Dermis blood vessel endothelial cell (primary cell): ENCODE data around the gene HPD. TPM values are rescaled to one million over a fixed set of nuclear protein-coding genes. Genes with fewer than 3 reads are reported as not detected.
"Not testable (repeated sequence)": the region's sequence is repeated elsewhere in the genome, so short reads cannot be mapped to it uniquely, and the experiment has no call there.

Source experiments
- DNase-seq: peaks from one replicate; pipeline ENCODE4 v3.0.0; 2010
- total RNA-seq: library from RNA; depleted of rRNA; stranded (reverse); fragments of >200 nt; gene quantifications from 2 replicates; pipeline ENCODE4 v1.2.3, GENCODE V29; 2014

HPD gene
- total RNA-seq, 1 donor from 2014 or later, result not detected

DNA sequence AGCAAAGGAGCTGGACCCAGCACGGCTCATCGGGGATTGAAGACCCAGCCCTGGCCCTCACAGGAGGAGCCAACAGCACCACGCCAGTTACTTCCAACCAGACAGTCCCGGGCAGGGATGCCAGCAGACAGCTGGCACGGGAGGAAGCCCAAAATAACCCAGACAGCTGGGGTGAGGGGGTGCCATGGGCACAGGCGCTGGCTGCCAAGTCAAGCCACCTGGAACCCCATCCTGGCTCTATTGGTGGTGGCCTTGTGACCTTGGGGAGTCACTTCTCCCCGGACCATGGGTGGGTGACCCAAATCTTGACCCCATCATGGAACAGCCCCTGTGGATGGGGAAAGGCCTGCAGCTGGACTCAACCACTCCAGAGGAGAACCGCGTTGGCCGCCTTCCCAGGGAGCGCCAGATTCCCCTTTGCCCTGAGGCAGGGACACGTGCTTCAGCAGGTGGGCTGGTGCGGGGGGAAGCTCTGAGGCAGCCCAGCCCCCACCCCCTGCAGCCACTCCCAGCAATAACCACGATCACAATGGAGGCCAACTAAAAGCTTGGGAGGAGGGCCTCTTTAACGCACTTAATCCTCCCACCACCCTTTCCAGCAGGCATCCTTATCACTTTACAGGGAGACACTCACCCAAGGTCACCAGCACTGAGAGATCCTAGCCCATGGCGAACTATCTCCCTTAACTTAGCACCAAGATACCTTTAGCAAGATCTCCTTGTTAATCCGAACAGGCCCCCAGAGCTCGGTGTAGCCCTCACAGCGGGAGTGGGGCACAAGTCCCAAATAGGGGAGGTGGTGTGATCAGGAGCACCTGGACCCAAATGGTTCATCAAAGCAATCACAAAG lies 60.5 kb downstream of the HPD start:
- DNase-seq, result peak; percentile 64

DNA sequence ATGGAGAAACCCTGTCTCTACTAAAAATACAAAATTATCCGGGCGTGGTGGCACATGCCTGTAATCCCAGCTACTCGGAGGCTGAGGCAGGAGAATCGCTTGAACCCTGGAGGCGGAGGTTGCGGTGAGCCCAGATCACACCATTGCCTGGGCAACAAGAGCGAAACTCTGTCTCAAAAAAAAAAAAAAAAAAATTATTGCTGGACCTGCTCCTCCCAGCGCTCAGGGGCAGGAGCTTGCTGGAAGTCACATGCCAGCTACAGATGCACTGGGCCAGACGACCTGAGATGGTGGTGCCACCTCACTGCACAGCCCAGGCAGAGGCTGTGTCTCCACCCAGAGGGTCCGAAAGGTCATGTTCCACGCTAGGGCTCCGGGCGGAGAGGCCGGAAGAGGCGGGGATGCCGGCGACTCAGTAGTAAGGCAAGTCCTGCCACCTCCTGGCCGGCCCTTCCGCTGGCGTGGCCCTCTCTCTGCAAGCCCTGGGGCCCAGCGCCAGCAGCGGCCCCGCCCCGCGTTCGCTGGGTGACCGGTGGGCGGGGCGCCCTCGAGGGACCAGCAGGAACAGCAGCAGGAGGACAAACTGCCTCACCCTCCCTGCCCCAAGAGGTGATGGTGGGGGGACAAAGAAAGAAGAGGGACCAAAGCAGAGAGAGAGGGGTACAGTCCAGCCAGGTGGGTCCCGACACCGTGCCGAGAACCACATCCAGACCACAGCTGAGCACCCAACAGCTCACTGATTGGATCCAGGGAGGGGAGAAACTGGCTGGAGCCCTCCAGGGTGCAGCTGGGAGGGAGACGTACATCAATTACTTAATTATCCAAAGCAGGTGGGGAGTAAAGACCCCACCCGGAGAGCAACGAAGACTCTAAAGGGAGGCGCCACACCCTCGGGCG lies 61.6 kb downstream of the HPD start:
- peak; percentile 87 for DNase-seq

DNA sequence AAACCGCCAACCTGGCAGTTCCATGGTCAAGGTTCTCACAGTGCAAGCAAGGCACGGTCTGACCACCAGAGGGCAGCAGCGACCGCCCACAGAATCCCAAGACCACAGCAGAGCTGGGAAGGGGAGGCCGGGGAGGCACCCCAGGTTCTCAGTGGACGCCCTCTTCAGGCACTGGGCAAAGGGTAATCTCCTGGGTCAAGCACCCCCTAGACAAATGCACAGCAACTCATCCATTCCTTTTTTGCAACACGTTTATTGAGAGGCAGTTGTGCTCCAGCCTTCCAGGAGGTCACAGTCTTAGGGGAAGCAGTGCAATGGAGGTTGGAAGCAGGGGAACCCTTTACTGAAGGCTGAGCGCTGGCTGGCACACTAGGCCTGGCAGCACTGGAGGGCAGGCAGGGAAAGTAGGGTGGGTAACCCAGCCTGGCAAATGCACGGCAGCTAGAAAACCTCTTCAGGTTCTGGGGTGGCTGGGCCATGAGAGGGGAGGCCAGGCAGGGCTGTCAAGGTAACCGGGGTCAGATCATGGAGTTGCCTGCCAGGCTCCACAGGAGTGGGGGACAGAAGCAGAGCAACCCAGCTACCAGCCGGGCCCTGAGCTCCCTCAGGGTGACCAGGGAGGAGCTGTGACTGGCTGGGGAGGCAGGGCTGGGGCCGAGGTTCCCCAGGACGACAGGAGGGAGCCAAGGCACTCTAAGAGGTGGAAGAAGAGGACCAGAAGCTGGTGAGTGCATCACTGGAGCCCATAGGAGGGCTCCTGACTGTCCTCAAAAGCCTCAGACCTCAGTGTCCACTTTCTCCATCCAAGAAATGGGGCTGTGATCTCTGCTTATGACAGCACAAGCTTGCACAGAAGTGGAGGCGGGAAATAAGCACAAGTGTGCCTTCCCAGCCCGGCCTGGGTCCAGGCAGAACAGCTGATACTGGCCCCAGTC lies 63.4 kb downstream of the HPD start:
- peak; percentile 94 for DNase-seq

DNA sequence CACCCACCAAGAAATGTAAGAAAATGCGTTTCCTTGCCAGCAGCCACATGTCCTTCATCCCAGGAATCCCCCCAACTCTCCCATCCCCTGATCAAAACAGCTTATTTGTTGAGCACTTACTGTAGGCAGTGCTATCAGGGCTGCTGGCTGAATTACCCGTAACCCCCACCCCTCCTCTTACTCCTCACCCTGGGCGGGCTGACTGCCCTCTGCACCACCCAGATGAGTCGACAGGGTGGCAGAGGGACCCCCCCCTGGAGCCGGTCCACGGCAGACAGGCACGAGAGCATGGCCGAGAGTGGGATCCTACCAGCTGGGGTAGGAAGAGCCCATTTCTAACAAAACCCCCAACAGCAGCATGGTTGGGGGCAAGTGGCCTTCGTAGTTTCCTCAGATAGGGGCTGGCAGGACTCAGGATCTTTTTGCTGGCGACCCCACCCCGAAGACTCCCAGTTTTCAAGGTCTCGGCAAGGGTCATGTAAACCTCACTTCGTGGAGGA lies 64.1 kb downstream of the HPD start:
- no peak for DNase-seq

DNA sequence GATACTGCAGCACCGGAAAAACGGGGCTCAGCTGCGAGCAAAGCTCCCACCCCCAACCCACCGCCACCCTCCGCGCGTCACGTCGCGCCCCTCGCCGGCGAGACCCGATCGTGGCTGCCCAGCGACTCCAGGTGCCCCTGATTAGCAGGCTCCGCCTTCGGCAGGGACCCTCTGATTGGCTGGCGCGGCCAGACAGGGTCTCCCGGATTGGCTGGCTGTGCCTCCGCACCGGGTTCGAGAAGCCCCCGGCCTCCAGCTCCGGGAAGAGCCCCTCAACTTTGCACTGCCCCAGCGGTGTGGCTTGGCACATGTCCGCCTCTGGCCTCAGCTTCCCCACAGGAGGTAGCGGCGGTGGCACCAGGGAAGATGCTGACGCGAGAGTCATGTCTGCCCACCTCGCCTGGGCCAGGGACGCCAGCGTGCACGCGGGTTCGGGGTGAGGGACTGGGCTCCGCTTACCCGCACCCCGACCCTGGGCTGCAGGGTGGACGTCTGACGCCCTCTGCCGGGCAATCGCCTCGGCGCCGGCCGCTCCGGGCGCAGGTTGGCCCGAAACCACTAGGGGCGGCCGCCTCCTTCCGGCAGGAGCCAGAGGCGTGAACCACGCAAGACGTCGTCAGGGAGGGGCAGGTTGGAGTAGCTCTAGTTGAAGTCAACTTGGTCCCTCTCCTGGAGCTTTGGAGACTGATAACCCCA lies 64.7 kb downstream of the HPD start:
- peak; percentile 94 for DNase-seq

DNA sequence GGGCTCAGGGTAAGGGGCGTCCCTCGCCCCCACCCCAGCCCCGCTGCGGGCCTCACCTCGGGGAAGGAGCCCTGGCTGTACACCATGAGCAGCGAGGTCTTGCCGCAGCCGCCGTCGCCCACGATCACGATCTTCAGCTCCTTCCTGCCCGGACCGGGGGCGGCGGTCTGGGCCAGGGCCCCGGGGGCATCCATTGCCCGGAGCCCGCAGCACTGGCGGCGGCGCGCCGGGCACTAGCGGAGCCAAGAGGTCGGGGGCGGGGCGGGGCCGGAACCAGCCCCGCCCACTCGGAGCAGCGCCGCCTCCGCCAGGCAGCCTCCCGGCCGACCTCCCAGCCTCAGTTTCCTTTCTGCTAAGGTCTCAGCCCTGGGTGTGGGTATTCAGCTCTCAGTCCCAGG lies 65.2 kb downstream of the HPD start, which contains the start of gene RHOF:
Gene RHOF, minus strand, starts transcription at position 249 of the 398 bp plus-strand sequence. Its CDS starts 55 bp downstream, at position 194.
- DNase-seq, result peak; percentile 30

DNA sequence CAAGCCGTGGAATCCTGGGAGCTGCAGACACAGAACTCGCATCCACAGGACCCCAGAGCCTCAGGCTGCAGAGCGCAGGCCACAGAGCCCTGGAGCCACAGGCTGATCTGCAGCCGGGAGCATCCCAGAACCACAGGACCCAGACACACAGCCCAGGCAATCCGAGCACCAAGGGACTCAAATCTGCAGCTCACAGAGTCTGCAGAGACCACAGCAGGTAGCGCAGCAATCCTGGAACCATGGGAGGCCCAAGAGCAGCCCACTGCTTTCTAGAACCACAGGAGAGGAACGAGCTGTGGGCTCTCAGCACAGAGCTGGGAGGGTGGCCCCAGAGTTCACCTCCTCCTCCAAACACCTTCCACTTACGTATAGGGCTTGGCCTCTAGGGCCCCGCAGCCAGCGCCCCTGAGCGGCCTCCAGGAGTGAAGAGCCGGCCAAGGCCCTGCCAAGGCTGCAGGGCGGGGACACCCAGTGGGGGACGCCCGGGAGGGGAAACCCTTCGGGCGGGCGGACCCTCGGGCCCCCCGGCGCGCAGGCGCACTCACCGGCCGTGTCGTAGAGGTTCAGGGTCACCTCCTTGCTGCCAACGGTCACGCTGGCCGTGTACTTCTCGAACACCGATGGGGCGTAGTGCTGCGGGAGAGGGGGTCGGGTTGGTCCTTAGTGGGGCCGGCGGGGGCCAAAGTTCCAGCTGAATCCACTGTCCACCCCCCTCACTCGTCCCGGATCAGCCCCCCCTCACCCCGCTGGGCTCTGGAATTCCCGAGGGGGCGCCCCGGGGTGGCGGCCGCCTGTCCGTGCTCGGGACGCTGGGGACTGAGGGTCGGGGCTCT lies 65.8 kb downstream of the HPD start:
- DNase-seq, result no peak

DNA sequence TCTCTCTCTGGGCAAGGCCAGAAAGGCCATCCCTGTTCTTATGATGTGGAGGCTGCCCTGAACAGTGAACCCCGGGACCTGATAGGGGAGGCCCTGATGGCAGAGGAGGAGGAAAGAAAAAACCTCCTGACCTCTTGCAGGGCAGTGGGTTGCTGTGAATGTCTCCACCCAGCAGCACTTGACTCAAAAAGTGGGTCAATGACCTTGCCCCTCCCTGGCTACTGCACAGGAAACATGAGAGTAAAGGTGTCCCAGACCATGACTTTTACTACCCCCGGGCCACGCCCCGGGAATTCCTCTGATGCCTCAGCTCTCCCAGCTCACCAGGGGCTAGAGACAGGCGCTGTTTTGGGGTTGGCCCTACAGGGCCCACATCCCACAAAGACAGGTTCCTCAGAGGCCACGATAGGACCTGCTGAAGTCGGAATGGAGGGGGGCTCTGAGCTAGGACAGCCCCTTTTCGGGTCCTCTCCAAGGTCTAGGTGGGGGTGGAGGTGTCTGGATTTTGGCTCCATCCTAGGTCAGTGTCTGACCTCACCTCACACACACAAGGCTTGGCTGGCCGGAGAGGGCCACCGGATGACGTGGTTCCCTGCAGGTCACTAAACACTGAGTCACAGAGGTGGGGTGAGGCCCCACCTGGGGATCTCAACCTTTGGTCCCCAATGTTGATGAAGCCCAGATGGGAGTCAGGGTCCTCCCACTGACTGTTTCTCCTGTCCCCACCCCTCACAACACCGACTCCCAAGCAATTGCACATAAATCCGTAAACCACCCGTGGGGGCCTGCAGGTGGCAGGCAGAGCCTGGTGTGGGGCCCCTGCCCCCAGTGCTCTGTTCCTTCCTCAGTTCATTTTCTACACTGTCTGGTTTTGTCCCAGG lies 66.7 kb downstream of the HPD start:
- DNase-seq, result no peak

DNA sequence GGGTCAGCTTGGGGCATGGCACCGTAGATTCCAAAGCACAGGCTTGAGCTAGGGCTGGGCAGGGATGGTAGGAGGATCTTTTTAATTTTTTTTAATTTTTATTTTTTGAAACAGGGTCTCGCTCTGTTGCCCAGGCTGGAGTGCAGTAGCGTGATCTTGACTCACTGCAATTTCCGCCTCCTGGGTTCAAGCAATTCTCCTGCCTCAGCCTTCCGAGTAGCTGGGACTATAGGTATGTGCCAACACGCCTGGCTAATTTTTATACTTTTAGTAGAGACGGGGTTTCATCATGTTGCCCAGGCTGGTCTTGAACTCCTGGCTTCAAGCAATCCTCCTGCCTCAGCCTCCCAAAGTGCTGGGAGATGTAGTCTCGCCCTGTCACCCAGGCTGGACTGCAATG lies 67.9 kb downstream of the HPD start:
- not testable (repeated sequence) for DNase-seq

DNA sequence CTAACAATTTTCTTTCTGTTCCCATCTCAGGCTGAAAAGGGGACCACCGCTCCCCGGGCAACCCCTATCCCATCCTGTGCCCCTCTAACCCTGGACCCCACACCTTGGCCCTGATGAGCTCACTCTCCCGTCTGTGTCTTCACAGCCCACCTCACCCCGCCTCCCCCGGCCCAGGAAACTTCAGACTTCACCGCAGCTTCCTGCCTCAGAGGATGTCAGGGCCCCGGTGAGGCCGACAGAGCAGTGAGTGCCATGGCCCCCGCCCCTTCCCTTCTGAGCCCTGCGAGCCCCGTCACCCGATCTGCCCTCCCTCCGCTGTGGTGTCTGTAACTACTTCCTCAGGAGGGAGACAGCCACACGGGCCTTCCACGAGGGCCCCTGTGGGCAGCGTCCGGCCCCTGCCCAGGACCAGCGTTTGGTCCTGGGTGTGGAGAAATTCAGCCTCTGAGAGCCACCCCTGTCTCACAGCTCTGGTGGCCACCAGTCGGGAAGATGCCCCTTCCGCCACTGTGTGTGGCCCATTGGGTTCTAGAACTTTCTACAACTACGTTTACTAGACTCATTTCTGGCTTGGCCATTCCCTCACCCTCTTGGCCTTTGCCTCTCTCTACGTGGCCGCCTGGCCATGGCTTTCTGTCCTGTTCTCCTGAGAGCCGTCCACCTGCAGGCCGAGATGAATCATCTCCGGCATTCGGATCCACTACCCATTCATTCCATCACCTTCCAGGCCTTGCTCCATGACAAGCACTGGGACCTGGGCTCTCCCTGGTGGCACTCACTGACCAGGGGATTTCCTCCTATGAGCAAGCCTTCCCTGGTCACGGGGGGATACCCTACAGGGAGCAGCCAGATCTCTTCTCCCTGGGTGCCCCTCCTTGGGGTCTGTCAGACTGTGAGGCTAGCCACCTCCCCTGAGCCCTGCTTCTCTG lies 68.6 kb downstream of the HPD start:
- peak; percentile 59 for DNase-seq

Other genes starting within 250 kb of the HPD start
- 20.3 and 35.2 TPM in 2 replicates for gene ORAI1, start 232.3 kb downstream of the HPD start, total RNA-seq
- gene MORN3, start 189.2 kb downstream of the HPD start, total RNA-seq, result 0.28 TPM in 1 of 2 replicates, not detected in the other
- 4.9 and 6.8 TPM in 2 replicates for gene TMEM120B, start 146.1 kb downstream of the HPD start, total RNA-seq
- gene RHOF, start 65.2 kb downstream of the HPD start, total RNA-seq, result 6.1 and 6.5 TPM in 2 replicates
- 2.7 and 6.7 TPM in 2 replicates for gene SETD1B, start 54.9 kb downstream of the HPD start, total RNA-seq
- gene PSMD9, start 29.9 kb upstream of the HPD start, total RNA-seq, result 48.5 and 131 TPM in 2 replicates
- 0.56 and 2.9 TPM in 2 replicates for gene CFAP251, start 59.7 kb upstream of the HPD start, total RNA-seq
- gene BCL7A, start 163.0 kb upstream of the HPD start, total RNA-seq, result 4.6 and 6.8 TPM in 2 replicates
- 16.7 and 35.7 TPM in 2 replicates for gene MLXIP, start 219.9 kb upstream of the HPD start, total RNA-seq